DMS153 treated with DMSO at 0.1 percent for 48 hours (cell line): Measurements from ENCODE around the gene BPHL.
A peak's percentile ranks its signal among the peaks of the same experiment; 100 is the strongest.
"Not testable (repeated sequence)": the region's sequence is repeated elsewhere in the genome, so short reads cannot be mapped to it uniquely, and the experiment has no call there.

Experiments
- DNase-seq: peaks from one replicate; lab custom pipeline; 2025; ENCODE audit not compliant: unreplicated experiment; lab: John Stamatoyannopoulos, UW

BPHL gene

GRCh38 chr6:3155416-3155815 lies 36.9 kb downstream of the BPHL start:
- not testable (repeated sequence) for DNase-seq

DNA sequence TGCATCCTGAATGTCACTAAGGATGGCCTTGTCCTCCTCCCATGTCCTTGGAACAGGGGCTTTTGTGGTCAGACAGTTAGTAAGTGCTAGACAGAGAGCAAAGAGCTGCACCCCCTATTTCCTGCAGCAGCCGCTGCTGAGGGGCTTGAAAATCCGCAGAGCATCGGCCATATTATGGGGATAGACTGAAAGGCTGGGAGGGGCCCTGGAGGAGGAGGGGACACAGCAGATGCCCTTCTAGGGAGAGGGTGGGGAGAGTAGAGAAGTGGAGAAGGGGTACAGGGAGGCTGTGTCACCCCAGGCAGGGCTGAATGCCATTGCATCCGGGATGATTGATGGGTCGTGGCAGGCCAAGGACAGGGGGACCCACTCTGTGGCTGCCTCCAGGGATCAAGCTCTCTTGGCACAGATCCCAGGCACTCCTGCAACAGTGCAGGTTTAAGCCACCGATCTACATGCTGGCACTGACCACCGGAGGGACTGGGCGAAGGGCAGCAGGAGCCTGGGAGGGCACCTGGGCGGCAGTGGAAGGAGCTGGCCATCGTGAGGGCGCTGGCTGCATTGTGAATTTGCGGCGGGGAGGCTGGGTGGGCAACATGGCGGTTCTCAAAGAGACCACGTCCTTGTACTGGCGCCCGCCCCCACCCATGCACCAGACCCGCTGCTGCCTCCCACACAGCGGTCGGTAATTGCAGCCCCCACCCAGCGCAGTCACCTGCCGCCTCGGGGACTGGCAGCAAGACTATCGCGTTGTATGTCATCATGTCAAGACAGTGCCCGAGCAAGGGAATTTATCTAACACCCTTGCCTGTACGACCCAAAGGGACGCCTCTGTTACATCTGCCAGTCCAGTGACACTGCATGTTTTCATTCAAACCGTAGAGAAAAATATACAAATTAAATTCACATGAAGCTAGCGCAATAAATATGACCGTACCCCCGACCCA lies 37.9 kb downstream of the BPHL start:
- not testable (repeated sequence) for DNase-seq

- DNase-seq = no peak
Measured at GRCh38 chr6:3157131-3157933, 38.8 kb downstream of the BPHL start, which contains the start of gene TUBB2A. TUBB2A (minus strand) TSS chr6:3157544; CDS start chr6:3157463, 81 bp downstream.

DNA sequence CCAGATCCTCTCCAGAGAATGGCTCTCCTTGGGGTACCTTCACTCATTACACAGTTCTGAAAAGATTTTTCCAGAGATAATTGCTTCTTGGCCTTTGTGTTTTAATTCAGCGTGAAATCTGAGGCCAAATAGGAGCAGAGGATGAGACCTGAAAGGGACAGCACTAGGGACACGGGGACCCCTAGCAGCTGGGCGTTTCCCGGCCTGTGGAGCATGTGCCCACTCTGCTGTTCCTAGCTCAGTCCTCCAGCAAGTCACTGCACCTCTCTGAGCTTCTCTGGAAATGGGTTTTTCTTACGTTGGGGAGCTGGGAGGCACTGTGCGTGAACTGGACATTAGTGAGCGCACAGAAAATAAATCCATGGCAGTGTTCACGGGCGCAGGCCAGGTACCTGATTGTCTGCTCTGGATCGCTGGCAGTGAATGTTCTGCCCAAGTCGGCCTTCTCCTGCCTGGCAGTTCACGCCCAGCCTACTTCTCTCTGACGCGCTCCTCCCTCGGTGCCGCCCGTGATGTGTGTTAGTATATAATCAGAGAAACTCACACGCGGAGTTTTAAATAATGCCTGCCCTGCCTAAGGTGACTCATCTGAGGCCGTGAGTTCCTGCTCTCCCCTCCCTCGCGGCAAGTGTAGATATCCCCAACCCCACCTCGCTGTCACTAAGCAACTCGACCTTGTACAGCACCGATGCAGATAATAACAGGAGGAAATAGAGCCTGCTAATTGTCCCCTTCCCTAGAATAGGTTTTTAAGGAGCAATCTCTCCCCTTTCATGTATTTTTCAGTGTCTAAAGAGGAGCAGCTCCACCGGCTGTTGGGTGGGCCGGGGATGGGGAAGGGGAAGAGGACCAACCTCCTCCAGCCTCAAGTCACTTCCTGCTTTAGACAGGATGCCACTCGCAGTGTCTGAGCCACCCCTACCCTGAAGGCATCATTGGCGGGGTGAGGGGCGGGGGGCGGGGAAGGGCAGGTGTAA lies 41.6 kb downstream of the BPHL start:
- DNase-seq = peak; percentile 23

DNA sequence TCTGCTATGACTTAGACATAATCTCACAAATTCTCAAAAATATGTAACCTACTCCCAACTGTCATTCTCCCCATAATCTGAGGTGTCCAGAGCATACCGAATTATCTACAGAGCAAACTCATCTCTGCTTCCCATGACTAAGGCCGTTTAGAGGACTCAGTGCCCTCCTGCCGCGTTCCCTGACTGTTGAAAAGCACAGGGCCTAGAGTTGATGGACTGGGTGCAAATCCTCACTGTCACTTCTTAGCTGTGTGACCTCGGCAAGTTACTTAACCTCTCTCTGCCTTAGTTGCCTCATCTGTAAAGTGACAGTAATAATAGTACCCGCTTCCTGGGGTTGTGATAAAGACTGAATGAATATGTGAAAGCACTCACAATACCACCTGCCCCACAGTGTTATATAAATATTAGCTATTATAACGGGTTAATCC lies 43.6 kb downstream of the BPHL start:
- no peak for DNase-seq

DNA sequence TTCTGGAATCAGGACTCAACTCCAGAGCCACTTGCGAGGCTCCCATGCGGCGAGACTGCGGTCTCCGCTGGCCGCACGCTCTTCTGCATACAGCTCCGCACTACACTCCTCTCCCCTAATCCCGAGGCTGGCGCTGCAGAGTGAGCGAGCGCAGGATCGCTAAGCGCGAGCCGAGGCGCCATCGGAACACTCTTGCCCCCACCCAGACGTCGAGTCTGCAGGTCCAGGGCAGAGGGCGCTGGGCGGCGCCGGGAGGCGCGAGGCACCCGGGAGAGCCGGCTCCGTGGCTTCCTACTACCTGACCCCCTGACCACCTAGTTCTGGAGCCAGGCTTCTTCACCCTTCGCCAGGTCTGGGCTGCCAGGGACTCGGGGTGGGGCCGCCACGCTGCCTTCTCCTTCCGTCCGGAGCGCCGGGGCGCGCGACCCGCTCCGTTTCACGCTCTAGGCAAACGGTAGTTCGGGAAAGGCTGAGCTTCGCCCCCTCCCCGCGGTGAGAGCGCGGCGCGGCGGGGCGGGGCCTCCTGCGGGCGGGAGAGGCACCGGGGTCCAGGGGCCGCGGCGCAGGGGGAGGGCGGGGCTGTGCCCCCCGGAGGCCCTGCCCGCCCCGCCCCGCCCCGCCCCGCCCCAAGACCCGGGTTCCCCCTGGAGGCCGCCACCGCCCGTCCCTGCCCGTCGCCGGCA lies 44.2 kb downstream of the BPHL start:
- DNase-seq = peak; percentile 23

DNA sequence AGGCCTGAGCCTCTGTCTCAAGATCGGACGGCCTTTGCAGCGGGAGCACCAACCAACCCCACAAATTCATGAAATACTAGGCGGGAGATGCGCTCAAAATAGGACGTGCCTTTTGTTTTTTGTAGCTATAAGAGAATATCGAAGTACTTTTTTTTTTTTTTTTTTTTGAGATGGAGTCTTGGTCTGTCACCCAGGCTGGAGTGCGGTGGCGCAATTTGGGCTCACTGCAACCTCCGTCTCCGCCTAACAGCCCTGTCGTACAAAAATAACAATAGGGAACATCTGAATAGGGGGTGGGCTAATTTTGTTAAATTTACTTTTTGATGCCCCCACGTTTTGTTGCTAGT lies 44.7 kb downstream of the BPHL start:
- DNase-seq = no peak

- no peak for DNase-seq
Measured at GRCh38 chr6:3164388-3164787, 45.9 kb downstream of the BPHL start.

GRCh38 chr6:3165631-3166534 lies 47.4 kb downstream of the BPHL start:
- DNase-seq = no peak

DNA sequence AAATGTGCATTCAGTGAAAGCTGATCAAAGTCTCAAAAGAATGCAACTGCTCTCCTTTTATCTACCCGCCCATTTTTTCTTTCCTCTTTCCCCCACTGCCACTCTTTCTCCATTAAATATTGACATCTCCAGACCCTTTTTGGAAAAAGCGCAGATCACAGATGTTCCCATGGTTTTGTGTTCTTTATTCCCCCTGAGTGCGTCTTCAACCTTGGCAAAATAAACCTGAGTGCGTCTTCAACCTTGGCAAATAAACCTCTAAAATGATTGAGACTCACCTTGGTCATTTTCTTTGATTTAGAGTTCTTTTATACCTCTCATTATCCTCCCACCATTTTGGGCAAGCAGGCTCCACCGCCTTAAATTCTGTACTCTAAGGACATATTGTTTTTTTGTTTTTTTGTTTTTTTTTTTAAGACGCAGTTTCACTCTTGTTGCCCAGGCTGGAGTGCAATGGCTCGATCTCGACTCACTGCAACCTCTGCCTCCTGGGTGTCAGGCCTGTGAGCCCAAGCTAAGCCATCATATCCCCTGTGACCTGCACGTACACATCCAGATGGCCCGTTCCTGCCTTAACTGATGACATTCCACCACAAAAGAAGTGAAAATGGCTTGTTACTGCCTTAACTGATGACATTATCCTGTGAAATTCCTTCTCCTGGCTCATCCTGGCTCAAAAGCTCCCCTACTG lies 48.2 kb downstream of the BPHL start:
- not testable (repeated sequence) for DNase-seq

GRCh38 chr6:3168046-3168445 lies 49.5 kb downstream of the BPHL start:
- DNase-seq = not testable (repeated sequence)

DNA sequence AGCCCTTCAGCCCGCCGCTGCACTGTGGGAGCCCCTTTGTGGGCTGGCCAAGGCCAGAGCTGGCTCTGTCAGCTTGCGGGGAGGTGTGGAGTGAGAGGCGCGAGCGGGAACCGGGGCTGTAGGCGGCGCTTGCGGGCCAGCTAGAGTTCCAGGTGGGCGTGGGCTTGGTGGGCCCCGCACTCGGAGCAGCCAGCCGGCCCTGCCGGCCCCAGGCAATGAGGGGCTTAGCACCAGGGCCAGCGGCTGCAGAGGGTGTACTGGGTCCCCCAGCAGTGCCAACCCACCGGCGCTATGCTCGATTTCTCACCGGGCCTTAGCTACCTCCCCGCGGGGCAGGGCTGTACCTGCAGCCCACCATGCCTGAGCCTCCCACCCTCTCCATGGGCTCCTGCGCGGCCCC lies 52.2 kb downstream of the BPHL start:
- DNase-seq = not testable (repeated sequence)

- DNase-seq = not testable (repeated sequence)
Measured at GRCh38 chr6:3171313-3172175, 53.0 kb downstream of the BPHL start.

- DNase-seq = not testable (repeated sequence)
Measured at GRCh38 chr6:3172789-3173188, 54.3 kb downstream of the BPHL start.

DNA sequence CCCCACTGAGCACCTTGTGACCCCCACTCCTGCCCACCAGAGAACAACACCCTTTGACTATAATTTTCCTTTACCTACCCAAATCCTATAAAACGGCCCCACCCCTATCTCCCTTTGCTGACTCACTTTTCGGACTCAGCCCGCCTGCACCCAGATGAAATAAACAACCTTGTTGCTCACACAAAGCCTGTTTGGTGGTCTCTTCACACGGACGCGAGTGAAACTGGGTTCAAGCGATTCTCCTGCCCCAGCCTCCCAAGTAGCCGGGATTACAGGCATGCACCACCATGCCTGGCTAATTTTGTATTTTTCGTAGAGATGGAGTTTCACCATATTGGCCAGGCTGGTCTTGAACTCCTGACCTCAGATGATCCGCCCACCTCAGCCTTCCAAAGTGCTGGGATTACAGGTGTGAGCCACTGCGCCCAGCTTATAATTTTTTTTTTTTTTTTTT lies 55.2 kb downstream of the BPHL start:
- DNase-seq = not testable (repeated sequence)

DNA sequence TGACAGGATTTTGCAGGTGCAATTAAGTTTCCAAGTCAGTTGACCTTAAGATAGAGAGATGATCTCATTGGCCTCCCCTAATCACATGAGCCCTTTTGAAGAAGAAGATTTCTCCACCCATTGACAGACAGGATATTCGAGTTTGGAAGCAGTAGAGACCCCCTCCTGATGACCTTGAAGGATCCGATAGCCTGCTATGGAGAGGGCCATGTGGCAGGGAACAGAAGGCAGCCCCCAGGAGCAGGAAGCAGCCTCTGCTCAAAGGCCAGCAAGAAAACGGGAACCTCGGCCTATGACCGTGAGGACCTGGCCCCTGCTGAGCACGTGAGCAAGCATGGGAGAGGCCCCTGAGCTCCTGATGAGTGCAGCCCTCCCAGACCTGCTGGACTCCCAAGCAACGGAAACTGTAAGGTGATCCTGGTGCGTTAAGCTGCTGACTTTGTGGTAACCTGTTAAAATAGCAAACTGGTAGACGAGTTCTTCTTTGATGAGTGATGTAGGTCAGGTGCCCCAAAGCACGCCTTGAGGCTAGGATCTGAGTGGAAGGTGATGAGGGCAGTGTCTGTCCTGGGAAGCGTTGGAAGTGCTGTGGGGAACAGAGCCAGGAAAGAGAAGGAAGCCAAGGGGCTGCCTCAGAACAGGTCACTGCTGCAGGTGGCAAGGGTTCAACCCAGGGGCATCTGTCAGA lies 57.3 kb downstream of the BPHL start:
- no peak for DNase-seq
